ENCODE data around the gene VAV3. TPM values are rescaled to one million over a fixed set of nuclear protein-coding genes. Genes with fewer than 3 reads are reported as not detected.

Gene VAV3
- total and polyA plus RNA-seq, 2 of the 8 experiments (the other 6 are each of a cell fraction or from before 2014, with no cell fraction given), result 2.9 to 7.9 TPM

DNA sequence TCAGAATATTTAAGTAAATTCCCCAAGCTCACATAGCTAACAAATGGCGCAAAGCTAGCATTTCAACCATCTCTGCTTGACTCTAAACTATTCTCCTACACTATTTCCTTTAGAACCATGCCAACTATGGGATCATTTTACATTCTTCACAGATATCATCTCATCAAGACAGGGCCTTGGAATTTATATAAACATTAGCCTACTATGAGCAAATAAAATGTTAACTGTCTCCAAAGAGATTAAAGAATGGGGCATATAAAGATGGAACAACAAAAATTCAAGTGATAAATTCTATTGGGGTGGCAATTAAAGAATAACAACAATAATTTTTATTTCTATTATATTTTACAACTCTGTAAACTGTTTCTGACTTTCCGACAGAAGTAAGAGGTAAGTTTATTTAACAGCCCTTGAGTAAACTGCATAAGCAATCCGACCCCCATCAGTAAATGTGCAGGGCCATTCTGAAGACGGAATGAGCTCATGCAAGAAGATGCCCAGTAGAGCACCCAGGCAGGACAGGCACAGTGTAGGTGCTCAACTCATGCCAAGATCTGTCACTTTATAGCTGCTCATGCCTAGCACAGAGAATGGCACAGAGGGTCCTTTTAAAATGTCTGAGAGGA is 261.9 kb downstream of the VAV3 start:
- no peak overlapping the region for H3K4ac ChIP-seq (replicated peaks; ENCODE audit: insufficient read length, low read depth, low read length)
- no peak for FAIRE-seq

More for the DNA sequence above, 261.9 kb downstream of the VAV3 start:
- TF ChIP-seq JUN (IDR thresholded peaks at IDR 0.05; ENCODE audit: low read depth, low read length) (no peak), CEBPB (IDR thresholded peaks at IDR 0.05; ENCODE audit: low read depth, low read length) (no peak), TCF12 (IDR thresholded peaks at IDR 0.05; ENCODE audit: low read depth, low read length) (no peak), PHF8 (conservative IDR thresholded peaks at IDR 0.05; ENCODE audit: low read depth, low read length) (no peak), BCL11A (IDR thresholded peaks at IDR 0.05; ENCODE audit: low read depth in 2 of 2, low read length in 2 of 2) (no peak), TBP (IDR thresholded peaks at IDR 0.05; ENCODE audit: low read depth, low read length) (no peak)
- TF ChIP-seq, protein P1, sequence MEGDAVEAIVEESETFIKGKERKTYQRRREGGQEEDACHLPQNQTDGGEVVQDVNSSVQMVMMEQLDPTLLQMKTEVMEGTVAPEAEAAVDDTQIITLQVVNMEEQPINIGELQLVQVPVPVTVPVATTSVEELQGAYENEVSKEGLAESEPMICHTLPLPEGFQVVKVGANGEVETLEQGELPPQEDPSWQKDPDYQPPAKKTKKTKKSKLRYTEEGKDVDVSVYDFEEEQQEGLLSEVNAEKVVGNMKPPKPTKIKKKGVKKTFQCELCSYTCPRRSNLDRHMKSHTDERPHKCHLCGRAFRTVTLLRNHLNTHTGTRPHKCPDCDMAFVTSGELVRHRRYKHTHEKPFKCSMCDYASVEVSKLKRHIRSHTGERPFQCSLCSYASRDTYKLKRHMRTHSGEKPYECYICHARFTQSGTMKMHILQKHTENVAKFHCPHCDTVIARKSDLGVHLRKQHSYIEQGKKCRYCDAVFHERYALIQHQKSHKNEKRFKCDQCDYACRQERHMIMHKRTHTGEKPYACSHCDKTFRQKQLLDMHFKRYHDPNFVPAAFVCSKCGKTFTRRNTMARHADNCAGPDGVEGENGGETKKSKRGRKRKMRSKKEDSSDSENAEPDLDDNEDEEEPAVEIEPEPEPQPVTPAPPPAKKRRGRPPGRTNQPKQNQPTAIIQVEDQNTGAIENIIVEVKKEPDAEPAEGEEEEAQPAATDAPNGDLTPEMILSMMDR (IDR thresholded peaks at IDR 0.05; ENCODE audit: control extremely low read depth in 1 of 3, insufficient read depth in 1 of 3, low read depth in 1 of 3, low read length in 3 of 3), result no peak
- Histone ChIP-seq H3K79me1 (ENCODE audit: low read depth, low read length) (no peaks in the 10 kb centered on the region), H4K91ac (replicated peaks; ENCODE audit: insufficient read length, low read length) (no peak overlapping the region), H3K14ac (ENCODE audit: insufficient read length) (no peak overlapping the region), H3K4me1 (replicated peaks in 1 of 4; ENCODE audit: control insufficient read depth in 3 of 4, insufficient read depth in 4 of 4, low read length in 3 of 4) (no peaks in the 10 kb centered on the region), H3K4me2 (ENCODE audit: insufficient read depth in 1 of 2, low read depth in 2 of 2, low read length in 2 of 2) (no peak overlapping the region), H3K9ac (replicated peaks in 1 of 4; ENCODE audit: extremely low read depth in 1 of 4, low read depth in 3 of 4, low read length in 3 of 4) (no peak overlapping the region), H4K8ac (ENCODE audit: extremely low read depth, insufficient read depth, low read length) (no peak overlapping the region), H2BK120ac (replicated peaks; ENCODE audit: low read depth, low read length) (no peak overlapping the region), H3K36me3 (ENCODE audit: control insufficient read depth in 2 of 4, insufficient read depth in 4 of 4, low read length in 3 of 4) (no peaks in the 10 kb centered on the region), H2AFZ (ENCODE audit: low read length) (no peak overlapping the region), H3K23me2 (ENCODE audit: low read depth, low read length) (no peaks in the 10 kb centered on the region), H4K5ac (ENCODE audit: insufficient read length, low read depth, low read length) (no peak overlapping the region), H3K18ac (ENCODE audit: extremely low read depth, low read length) (no peak overlapping the region), H2BK12ac (ENCODE audit: low read depth, low read length) (no peak overlapping the region), H3K9me3 (ENCODE audit: insufficient read depth in 2 of 2, low read depth in 1 of 2, low read length in 1 of 2) (no peaks in the 10 kb centered on the region), H3K27ac (ENCODE audit: low read depth, low read length) (no peak overlapping the region), H2AK5ac (ENCODE audit: low read depth, low read length) (no peak overlapping the region), H3K27me3 (replicated peaks in 1 of 4; ENCODE audit: control insufficient read depth in 3 of 4, extremely low read depth in 1 of 4, insufficient read depth in 3 of 4, low read length in 3 of 4) (no peaks in the 10 kb centered on the region), H4K20me1 (replicated peaks in 1 of 2; ENCODE audit: control insufficient read depth in 1 of 2, insufficient read depth in 2 of 2, low read length in 2 of 2) (no peaks in the 10 kb centered on the region), H3K56ac (replicated peaks; ENCODE audit: insufficient read length, low read depth, low read length) (no peak overlapping the region), H2BK15ac (ENCODE audit: low read length) (no peak overlapping the region), H2BK5ac (ENCODE audit: low read depth, low read length) (no peak overlapping the region), H2BK20ac (ENCODE audit: low read length) (no peak overlapping the region), H3K4me3 (ENCODE audit: extremely low read depth in 1 of 4, insufficient read depth in 2 of 4, low read depth in 3 of 4, low read length in 4 of 4) (no peak overlapping the region), H3K79me2 (ENCODE audit: control insufficient read depth in 1 of 2, insufficient read depth in 2 of 2, low read length in 2 of 2) (no peaks in the 10 kb centered on the region), H3K23ac (ENCODE audit: insufficient read length) (no peak overlapping the region)
- ChIA-PET POLR2A (ENCODE audit: partially characterized antibody) (interaction anchor here (1.2 kb wide), 1 partner anchor 10 kb away, joined by 3 read pairs; no protein-coding TSS in a partner anchor), CTCF (ENCODE audit: partially characterized antibody) (no interaction called here)
- WGBS, 2 experiments (ENCODE audit: extremely low coverage in 1 of 2, insufficient coverage in 1 of 2, insufficient read length in 1 of 2, insufficient replicate concordance in 2 of 2, low coverage in 1 of 2, low lambda C conversion rate in 2 of 2, missing lambda C conversion rate in 1 of 2), result 72% methylated on average over 4 of the region's 4 CpGs; no CpG with 5 or more reads in 1 of the 2 experiments
- no peak for DNase-seq (ENCODE audit: low read depth in 1 of 2, low spot score in 2 of 2)
